Caco-2 (cell line): ENCODE results near the gene CARS2. TPM values are rescaled to one million over a fixed set of nuclear protein-coding genes. Genes with fewer than 3 reads are reported as not detected.
"Not testable (repeated sequence)": the region's sequence is repeated elsewhere in the genome, so short reads cannot be mapped to it uniquely, and the experiment has no call there.

ENCODE experiments used
- BruUV-seq: library from RNA; stranded (reverse); fragments of 400-500 nt; replicated peaks from 2 replicates; lab custom pipeline; 2021; lab: Mats Ljungman, UMichigan
- CTCF ChIA-PET: fragments of 300-600 bp; sonication (Branson Sonifier 250); formaldehyde crosslinking; loops from one replicate; lab custom pipeline; 2022; ENCODE audit warnings: antibody characterized with exemption; lab: Charles Lee
- POLR2A ChIA-PET: fragments of 300-600 bp; sonication (Branson Sonifier 250); formaldehyde crosslinking; loops from one replicate; lab custom pipeline; 2022; ENCODE audit warnings: antibody characterized with exemption; lab: Charles Lee
- DNase-seq, 2 experiments: peaks; one replicate each; pipeline versions ENCODE4 v3.0.0 to v3.0.0-alpha.2; 2020 to 2022
- H3K27me3 ChIP-seq: replicated peaks from 2 replicates; pipeline ENCODE4 v1.6.0; 2011; ENCODE audit warnings: low read length; ENCODE audit not compliant: control insufficient read depth, insufficient read depth
- H3K36me3 ChIP-seq: 2 replicates; pipeline ENCODE4 v1.5.1; 2011; ENCODE audit warnings: low read length; ENCODE audit not compliant: control insufficient read depth, insufficient read depth
- H3K4me1 ChIP-seq: fragments of 250-450 bp; sonication (Bioruptor Pico); 2 replicates; pipeline ENCODE4 v1.5.1; 2020; ENCODE audit warnings: mild to moderate bottlenecking
- H3K4me3 ChIP-seq: 2 replicates; pipeline ENCODE4 v1.5.1; 2011; ENCODE audit warnings: low read depth, mild to moderate bottlenecking, control low read depth, low read length
- H3K9me3 ChIP-seq: fragments of 250-450 bp; sonication (Bioruptor Pico); 2 replicates; pipeline ENCODE4 v1.5.1; 2020; ENCODE audit warnings: mild to moderate bottlenecking, moderate library complexity
- H3K27ac Mint-ChIP-seq: one replicate; pipeline ENCODE4 v1.8.0; 2022; ENCODE audit warnings: mixed read lengths; ENCODE audit not compliant: unreplicated experiment
- H3K27me3 Mint-ChIP-seq: one replicate; pipeline ENCODE4 v1.8.0; 2022; ENCODE audit warnings: mixed read lengths; ENCODE audit not compliant: insufficient read depth, unreplicated experiment
- H3K36me3 Mint-ChIP-seq: one replicate; pipeline ENCODE4 v1.8.0; 2022; ENCODE audit warnings: mild to moderate bottlenecking, mixed read lengths; ENCODE audit not compliant: insufficient read depth, unreplicated experiment
- H3K4me1 Mint-ChIP-seq: one replicate; pipeline ENCODE4 v1.8.0; 2022; ENCODE audit warnings: low read depth, mixed read lengths; ENCODE audit not compliant: unreplicated experiment
- H3K4me3 Mint-ChIP-seq: one replicate; pipeline ENCODE4 v1.8.0; 2022; ENCODE audit warnings: mild to moderate bottlenecking, moderate library complexity, mixed read lengths; ENCODE audit not compliant: unreplicated experiment
- H3K9me3 Mint-ChIP-seq: one replicate; pipeline ENCODE4 v1.8.0; 2022; ENCODE audit warnings: mixed read lengths; ENCODE audit not compliant: unreplicated experiment
- CTCF ChIP-seq, 2 experiments: fragments of 200-600 bp in 1 of 2; IDR thresholded peaks; 1 replicate in 1 of 2; 2 replicates in 1 of 2; pipeline versions ENCODE4 v1.5.1 to v1.8.0; 2011 to 2022; ENCODE audit warnings: antibody characterized with exemption in 1 of 2, control low read depth in 1 of 2, inconsistent platforms in 1 of 2, low read depth in 1 of 2, low read length in 1 of 2, mild to moderate bottlenecking in 1 of 2, moderate library complexity in 1 of 2; ENCODE audit not compliant: insufficient read depth in 1 of 2, severe bottlenecking in 1 of 2, unreplicated experiment in 1 of 2
- intact Hi-C: fragments of 100-400 bp; cut with micrococcal nuclease; formaldehyde crosslinking; loops from one replicate; pipeline ENCODE4 v1.10.0; 2022; ENCODE audit not compliant: unreplicated experiment
- total RNA-seq: library from RNA; stranded (reverse); gene quantifications from 2 replicates; pipeline ENCODE4 v1.2.3, GENCODE V29; 2022

The CARS2 gene
- total RNA-seq, 1 experiment from 2014 or later: 63.1 TPM

GRCh38 chr13:110734561-110734960 lies 28.6 kb upstream of the CARS2 start:
- intact Hi-C loops: no loop called here
- no peak overlapping the region for H3K4me3 ChIP-seq
- no TSS peak for BruUV-seq
- no peaks in the 10 kb centered on the region for H3K4me1 ChIP-seq
- H3K9me3 ChIP-seq: peaks cover 3% of the 10 kb centered on the region; the same call in 1 of the 2 replicates
- ChIA-PET CTCF (no interaction called here), POLR2A (no interaction called here)
- no peak for TF ChIP-seq CTCF (IDR thresholded peaks at IDR 0.05; ENCODE audit: insufficient read depth in 1 of 2, low read depth in 1 of 2, low read length in 1 of 2, severe bottlenecking in 1 of 2, unreplicated experiment in 1 of 2)
- H3K4me1 Mint-ChIP-seq: no peaks in the 10 kb centered on the region
- no peak for DNase-seq
- H3K36me3 ChIP-seq: no peaks in the 10 kb centered on the region
- peaks cover 14% of the 10 kb centered on the region for H3K9me3 Mint-ChIP-seq
- H3K27me3 Mint-ChIP-seq: no peaks in the 10 kb centered on the region
- no peak overlapping the region for H3K27ac Mint-ChIP-seq
- H3K36me3 Mint-ChIP-seq: no peaks in the 10 kb centered on the region
- no peak overlapping the region for H3K4me3 Mint-ChIP-seq
- H3K27me3 ChIP-seq: no peaks in the 10 kb centered on the region

GRCh38 chr13:110731072-110731471 lies 25.2 kb upstream of the CARS2 start:
- no peak overlapping the region for H3K4me3 Mint-ChIP-seq
- H3K36me3 Mint-ChIP-seq: no peaks in the 10 kb centered on the region
- no TSS peak for BruUV-seq
- no peak overlapping the region for H3K4me3 ChIP-seq
- CTCF ChIA-PET: no interaction called here
- H3K27me3 ChIP-seq: no peaks in the 10 kb centered on the region
- no peaks in the 10 kb centered on the region for H3K9me3 Mint-ChIP-seq
- no peak for DNase-seq
- H3K27ac Mint-ChIP-seq: no peak overlapping the region
- H3K36me3 ChIP-seq: no peaks in the 10 kb centered on the region
- no peaks in the 10 kb centered on the region for H3K9me3 ChIP-seq
- POLR2A ChIA-PET: no interaction called here
- no peak for TF ChIP-seq CTCF (IDR thresholded peaks at IDR 0.05; ENCODE audit: insufficient read depth in 1 of 2, low read depth in 1 of 2, low read length in 1 of 2, severe bottlenecking in 1 of 2, unreplicated experiment in 1 of 2)
- no peaks in the 10 kb centered on the region for H3K4me1 ChIP-seq
- H3K4me1 Mint-ChIP-seq: no peaks in the 10 kb centered on the region
- intact Hi-C loops: no loop called here
- H3K27me3 Mint-ChIP-seq: no peaks in the 10 kb centered on the region

GRCh38 chr13:110726726-110727125 lies 20.8 kb upstream of the CARS2 start:
- Histone ChIP-seq H3K4me1 (no peaks in the 10 kb centered on the region), H3K27me3 (no peaks in the 10 kb centered on the region), H3K36me3 (no peaks in the 10 kb centered on the region), H3K9me3 (no peaks in the 10 kb centered on the region), H3K4me3 (no peak overlapping the region)
- Mint-ChIP-seq H3K4me3 (no peak overlapping the region), H3K27me3 (no peaks in the 10 kb centered on the region), H3K36me3 (peaks cover 3% of the 10 kb centered on the region), H3K27ac (no peak overlapping the region), H3K4me1 (no peaks in the 10 kb centered on the region), H3K9me3 (no peaks in the 10 kb centered on the region)
- no TSS peak for BruUV-seq
- no peak for DNase-seq
- ChIA-PET CTCF (no interaction called here), POLR2A (no interaction called here)
- intact Hi-C loops: no loop called here
- TF ChIP-seq CTCF (IDR thresholded peaks at IDR 0.05; ENCODE audit: insufficient read depth in 1 of 2, low read depth in 1 of 2, low read length in 1 of 2, severe bottlenecking in 1 of 2, unreplicated experiment in 1 of 2): no peak

- H3K36me3 Mint-ChIP-seq: not testable (repeated sequence)
Observed at GRCh38 chr13:110726153-110726552, 20.2 kb upstream of the CARS2 start.

More at GRCh38 chr13:110726153-110726552, 20.2 kb upstream of the CARS2 start:
- H3K9me3 ChIP-seq, BruUV-seq, H3K4me3 ChIP-seq, H3K27me3 Mint-ChIP-seq, H3K4me1 Mint-ChIP-seq, CTCF ChIA-PET, intact Hi-C loops, H3K9me3 Mint-ChIP-seq, DNase-seq, POLR2A ChIA-PET, H3K27me3 ChIP-seq, H3K27ac Mint-ChIP-seq, H3K4me1 ChIP-seq, H3K4me3 Mint-ChIP-seq, H3K36me3 ChIP-seq: not testable (repeated sequence)
